ENCODE results near the gene MS4A3. TPM values are rescaled to one million over a fixed set of nuclear protein-coding genes. Genes with fewer than 3 reads are reported as not detected.

The MS4A3 gene
- total RNA-seq, 1 experiment from 2014 or later, result not detected

DNA sequence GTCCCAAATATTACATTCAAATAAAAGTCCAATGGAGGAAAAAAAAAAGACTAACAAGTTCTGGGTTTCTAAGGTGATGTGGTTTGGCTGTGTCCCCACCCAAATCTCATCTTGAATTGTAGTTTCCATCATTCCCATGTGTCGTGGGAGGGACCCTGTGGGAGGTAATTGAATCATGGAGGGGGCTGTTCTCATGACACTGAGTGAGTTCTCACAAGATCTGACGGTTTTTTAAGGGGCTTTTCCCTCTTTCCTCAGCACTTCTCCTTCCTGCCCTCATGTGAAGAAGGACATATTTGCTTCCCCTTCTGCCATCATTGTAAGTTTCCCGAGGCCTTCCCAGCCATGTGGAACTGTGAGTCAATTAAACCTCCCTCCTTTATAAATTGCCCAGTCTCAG lies 24.1 kb downstream of the MS4A3 start:
- no peaks in the 10 kb centered on the region for H3K36me3 Mint-ChIP-seq
- no peaks in the 10 kb centered on the region for H3K27me3 Mint-ChIP-seq (ENCODE audit: low read depth)
- no peaks in the 10 kb centered on the region for H3K4me1 Mint-ChIP-seq
- POLR2A ChIA-PET, result no interaction called here
- ATAC-seq (no peak), DNase-seq (ENCODE audit: low spot score) (no peak)
- CTCF ChIA-PET, result no interaction called here
- no peak overlapping the region for H3K4me3 Mint-ChIP-seq
- TF ChIP-seq GABPB1 (CRISPR knock-in tag; IDR thresholded peaks at IDR 0.05) (no peak), HMGA2 (CRISPR knock-in tag; IDR thresholded peaks at IDR 0.05) (no peak), ESRRA (CRISPR knock-in tag; IDR thresholded peaks at IDR 0.05; ENCODE audit: borderline replicate concordance) (no peak), TP53 (CRISPR knock-in tag; IDR thresholded peaks at IDR 0.05) (no peak), KAT7 (CRISPR knock-in tag; IDR thresholded peaks at IDR 0.05; ENCODE audit: borderline replicate concordance) (no peak), SP1 (CRISPR knock-in tag; conservative IDR thresholded peaks at IDR 0.05) (no peak), NFATC4 (CRISPR knock-in tag; IDR thresholded peaks at IDR 0.05) (no peak), CREM (CRISPR knock-in tag; IDR thresholded peaks at IDR 0.05) (no peak), GTF2I (CRISPR knock-in tag; conservative IDR thresholded peaks at IDR 0.05) (no peak), ZNF219 (CRISPR knock-in tag; IDR thresholded peaks at IDR 0.05; ENCODE audit: borderline replicate concordance) (no peak), TEAD4 (CRISPR knock-in tag; IDR thresholded peaks at IDR 0.05) (no peak), NR3C1 (CRISPR knock-in tag; conservative IDR thresholded peaks at IDR 0.05; ENCODE audit: low read depth) (no peak), CBFB (CRISPR knock-in tag; IDR thresholded peaks at IDR 0.05; ENCODE audit: low read depth) (no peak), RELA (CRISPR knock-in tag; IDR thresholded peaks at IDR 0.05; ENCODE audit: borderline replicate concordance) (no peak)
- TF ChIP-seq, protein P1, sequence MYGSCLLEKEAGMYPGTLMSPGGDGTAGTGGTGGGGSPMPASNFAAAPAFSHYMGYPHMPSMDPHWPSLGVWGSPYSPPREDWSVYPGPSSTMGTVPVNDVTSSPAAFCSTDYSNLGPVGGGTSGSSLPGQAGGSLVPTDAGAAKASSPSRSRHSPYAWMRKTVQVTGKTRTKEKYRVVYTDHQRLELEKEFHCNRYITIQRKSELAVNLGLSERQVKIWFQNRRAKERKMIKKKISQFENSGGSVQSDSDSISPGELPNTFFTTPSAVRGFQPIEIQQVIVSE (CRISPR knock-in tag; IDR thresholded peaks at IDR 0.05; ENCODE audit: borderline replicate concordance), result no peak
- TF ChIP-seq, protein P2, sequence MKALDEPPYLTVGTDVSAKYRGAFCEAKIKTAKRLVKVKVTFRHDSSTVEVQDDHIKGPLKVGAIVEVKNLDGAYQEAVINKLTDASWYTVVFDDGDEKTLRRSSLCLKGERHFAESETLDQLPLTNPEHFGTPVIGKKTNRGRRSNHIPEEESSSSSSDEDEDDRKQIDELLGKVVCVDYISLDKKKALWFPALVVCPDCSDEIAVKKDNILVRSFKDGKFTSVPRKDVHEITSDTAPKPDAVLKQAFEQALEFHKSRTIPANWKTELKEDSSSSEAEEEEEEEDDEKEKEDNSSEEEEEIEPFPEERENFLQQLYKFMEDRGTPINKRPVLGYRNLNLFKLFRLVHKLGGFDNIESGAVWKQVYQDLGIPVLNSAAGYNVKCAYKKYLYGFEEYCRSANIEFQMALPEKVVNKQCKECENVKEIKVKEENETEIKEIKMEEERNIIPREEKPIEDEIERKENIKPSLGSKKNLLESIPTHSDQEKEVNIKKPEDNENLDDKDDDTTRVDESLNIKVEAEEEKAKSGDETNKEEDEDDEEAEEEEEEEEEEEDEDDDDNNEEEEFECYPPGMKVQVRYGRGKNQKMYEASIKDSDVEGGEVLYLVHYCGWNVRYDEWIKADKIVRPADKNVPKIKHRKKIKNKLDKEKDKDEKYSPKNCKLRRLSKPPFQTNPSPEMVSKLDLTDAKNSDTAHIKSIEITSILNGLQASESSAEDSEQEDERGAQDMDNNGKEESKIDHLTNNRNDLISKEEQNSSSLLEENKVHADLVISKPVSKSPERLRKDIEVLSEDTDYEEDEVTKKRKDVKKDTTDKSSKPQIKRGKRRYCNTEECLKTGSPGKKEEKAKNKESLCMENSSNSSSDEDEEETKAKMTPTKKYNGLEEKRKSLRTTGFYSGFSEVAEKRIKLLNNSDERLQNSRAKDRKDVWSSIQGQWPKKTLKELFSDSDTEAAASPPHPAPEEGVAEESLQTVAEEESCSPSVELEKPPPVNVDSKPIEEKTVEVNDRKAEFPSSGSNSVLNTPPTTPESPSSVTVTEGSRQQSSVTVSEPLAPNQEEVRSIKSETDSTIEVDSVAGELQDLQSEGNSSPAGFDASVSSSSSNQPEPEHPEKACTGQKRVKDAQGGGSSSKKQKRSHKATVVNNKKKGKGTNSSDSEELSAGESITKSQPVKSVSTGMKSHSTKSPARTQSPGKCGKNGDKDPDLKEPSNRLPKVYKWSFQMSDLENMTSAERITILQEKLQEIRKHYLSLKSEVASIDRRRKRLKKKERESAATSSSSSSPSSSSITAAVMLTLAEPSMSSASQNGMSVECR (CRISPR knock-in tag; IDR thresholded peaks at IDR 0.05; ENCODE audit: borderline replicate concordance), result no peak
- TF ChIP-seq, protein P3, sequence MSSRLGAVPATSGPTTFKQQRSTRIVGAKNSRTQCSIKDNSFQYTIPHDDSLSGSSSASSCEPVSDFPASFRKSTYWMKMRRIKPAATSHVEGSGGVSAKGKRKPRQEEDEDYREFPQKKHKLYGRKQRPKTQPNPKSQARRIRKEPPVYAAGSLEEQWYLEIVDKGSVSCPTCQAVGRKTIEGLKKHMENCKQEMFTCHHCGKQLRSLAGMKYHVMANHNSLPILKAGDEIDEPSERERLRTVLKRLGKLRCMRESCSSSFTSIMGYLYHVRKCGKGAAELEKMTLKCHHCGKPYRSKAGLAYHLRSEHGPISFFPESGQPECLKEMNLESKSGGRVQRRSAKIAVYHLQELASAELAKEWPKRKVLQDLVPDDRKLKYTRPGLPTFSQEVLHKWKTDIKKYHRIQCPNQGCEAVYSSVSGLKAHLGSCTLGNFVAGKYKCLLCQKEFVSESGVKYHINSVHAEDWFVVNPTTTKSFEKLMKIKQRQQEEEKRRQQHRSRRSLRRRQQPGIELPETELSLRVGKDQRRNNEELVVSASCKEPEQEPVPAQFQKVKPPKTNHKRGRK (CRISPR knock-in tag; IDR thresholded peaks at IDR 0.05; ENCODE audit: borderline replicate concordance), result no peak
- TF ChIP-seq, protein P4, sequence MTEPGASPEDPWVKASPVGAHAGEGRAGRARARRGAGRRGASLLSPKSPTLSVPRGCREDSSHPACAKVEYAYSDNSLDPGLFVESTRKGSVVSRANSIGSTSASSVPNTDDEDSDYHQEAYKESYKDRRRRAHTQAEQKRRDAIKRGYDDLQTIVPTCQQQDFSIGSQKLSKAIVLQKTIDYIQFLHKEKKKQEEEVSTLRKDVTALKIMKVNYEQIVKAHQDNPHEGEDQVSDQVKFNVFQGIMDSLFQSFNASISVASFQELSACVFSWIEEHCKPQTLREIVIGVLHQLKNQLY (CRISPR knock-in tag; IDR thresholded peaks at IDR 0.05), result no peak
- TF ChIP-seq, protein P5, sequence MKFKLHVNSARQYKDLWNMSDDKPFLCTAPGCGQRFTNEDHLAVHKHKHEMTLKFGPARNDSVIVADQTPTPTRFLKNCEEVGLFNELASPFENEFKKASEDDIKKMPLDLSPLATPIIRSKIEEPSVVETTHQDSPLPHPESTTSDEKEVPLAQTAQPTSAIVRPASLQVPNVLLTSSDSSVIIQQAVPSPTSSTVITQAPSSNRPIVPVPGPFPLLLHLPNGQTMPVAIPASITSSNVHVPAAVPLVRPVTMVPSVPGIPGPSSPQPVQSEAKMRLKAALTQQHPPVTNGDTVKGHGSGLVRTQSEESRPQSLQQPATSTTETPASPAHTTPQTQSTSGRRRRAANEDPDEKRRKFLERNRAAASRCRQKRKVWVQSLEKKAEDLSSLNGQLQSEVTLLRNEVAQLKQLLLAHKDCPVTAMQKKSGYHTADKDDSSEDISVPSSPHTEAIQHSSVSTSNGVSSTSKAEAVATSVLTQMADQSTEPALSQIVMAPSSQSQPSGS (CRISPR knock-in tag; IDR thresholded peaks at IDR 0.05; ENCODE audit: borderline replicate concordance, low read depth), result no peak
- TF ChIP-seq, protein P6, sequence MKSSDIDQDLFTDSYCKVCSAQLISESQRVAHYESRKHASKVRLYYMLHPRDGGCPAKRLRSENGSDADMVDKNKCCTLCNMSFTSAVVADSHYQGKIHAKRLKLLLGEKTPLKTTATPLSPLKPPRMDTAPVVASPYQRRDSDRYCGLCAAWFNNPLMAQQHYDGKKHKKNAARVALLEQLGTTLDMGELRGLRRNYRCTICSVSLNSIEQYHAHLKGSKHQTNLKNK (CRISPR knock-in tag; IDR thresholded peaks at IDR 0.05), result no peak
- H3K27ac Mint-ChIP-seq, result no peak overlapping the region
- peaks cover 21% of the 10 kb centered on the region for H3K9me3 Mint-ChIP-seq
